Measurements from ENCODE around the gene SPATA25.

- TF ChIP-seq CTCF (conservative IDR thresholded peaks at IDR 0.05 in 1 of 2, IDR thresholded peaks at IDR 0.05 in 1 of 2; ENCODE audit: low read depth in 1 of 2, low read length in 2 of 2), result no peak
- TF ChIP-seq EZH2 (IDR thresholded peaks at IDR 0.05; ENCODE audit: low read length, missing control alignments), result no peak
Measured at GRCh38 chr20:45863543-45864470, 23.6 kb downstream of the SPATA25 start.
